GM19372 (cell line): ENCODE results near the gene WDR59.
"Not testable (repeated sequence)": the region's sequence is repeated elsewhere in the genome, so short reads cannot be mapped to it uniquely, and the experiment has no call there.

Experiments
- ATAC-seq: cut with Tn5 transposase; IDR thresholded peaks from one replicate; pipeline ENCODE4 v1.9.1; 2021; ENCODE audit warnings: mild to moderate bottlenecking, low read depth, moderate library complexity; ENCODE audit not compliant: unreplicated experiment

The WDR59 gene

GRCh38 chr16:74922150-74923138 lies 62.5 kb downstream of the WDR59 start:
- ATAC-seq = no peak

DNA sequence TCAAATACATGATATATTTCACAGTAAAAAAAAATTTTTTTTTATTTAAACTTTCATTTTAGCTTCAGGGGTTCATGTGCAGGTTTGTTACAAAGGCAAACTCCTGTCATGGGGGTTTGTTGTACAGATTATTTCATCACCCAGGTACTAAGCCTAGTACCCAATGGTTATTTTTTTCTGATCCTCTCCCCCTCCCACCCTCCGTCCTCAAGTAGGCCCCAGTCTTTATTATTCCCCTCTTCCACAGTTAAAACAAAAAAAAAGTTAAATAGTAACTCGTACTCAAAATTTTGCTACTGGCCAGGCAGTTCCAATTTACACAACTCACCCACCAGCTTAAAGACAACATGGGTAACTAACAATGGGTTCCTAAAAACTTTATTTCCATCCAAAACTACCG lies 63.9 kb downstream of the WDR59 start:
- no peak for ATAC-seq

- ATAC-seq = no peak
Observed at GRCh38 chr16:74909665-74910064, 75.3 kb downstream of the WDR59 start.

GRCh38 chr16:74908759-74909158 lies 76.2 kb downstream of the WDR59 start:
- not testable (repeated sequence) for ATAC-seq

DNA sequence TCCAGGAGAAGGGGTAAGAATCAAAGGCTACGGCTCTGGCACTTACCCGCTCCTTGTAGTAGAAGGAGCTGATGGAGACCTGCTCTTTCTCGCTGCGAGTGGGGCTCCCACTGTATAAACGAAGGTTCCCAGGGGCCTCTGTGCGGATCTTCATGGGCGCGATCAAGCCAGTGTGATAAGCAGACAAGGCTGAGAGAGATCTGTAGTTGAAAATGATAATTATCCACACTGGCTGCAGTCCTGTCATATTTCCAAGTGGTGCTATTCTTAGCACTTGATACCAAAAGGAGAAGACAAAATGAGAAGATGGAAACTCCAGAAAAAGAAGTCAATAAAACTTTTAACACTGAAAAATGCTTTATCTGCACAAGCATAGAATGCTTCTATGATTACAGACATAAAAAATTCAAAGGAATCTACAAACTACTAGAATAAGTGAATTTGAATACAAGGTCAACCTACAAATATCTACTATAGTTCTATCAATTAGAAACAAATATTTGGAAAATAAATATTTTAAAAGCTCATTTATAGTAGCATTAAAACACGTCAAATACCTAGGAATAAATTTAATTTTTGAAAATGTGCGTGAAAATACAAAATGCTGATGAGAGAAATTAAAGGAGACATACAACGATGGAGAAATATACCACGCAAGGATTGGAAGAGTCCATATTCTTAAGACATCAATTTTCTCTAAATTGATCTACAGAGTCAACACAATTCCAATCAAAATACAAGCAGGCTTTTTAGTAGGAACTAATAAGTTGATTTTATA lies 80.8 kb downstream of the WDR59 start:
- no peak for ATAC-seq

- ATAC-seq = no peak
Observed at GRCh38 chr16:74903120-74903519, 81.8 kb downstream of the WDR59 start.

DNA sequence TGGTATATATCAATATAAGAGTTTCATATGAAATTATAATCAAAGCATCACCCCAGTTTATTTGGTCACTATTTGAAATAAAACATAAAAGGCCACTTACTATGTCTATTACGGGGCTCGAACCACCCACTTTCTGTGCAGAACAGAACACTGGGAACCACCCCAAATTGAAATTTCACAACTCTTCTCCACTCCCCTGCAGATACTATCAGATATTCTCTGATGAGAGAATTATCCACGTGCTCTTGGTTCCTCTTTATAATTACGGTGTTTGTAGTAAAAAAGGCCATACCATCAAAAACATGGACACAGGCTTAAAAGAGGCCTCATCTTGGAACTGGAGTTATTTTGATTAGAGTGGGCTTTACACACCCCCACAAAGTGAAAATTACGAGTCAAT lies 82.8 kb downstream of the WDR59 start:
- ATAC-seq = no peak

- ATAC-seq = no peak
Observed at GRCh38 chr16:74901606-74902005, 83.3 kb downstream of the WDR59 start.

GRCh38 chr16:74899816-74900215 lies 85.1 kb downstream of the WDR59 start:
- no peak for ATAC-seq

DNA sequence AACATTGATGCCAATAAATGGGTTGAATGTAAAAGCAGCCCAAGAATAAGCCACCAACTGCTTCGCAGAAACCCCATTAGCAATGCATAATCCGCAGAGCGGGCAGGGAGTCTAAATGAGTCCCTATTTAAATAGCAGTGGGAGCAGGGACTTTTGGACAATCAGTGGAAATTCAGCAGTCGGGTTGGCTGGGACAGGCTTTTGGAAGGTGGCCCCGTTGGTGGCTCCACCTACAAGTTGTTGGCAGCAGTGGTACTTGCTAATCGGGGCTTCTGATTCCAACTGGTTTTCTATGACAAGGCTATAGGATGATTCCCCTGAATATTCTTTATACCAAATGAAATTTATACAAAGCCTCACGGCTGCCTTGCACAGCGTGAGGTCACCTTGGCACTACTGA lies 86.3 kb downstream of the WDR59 start:
- no peak for ATAC-seq

DNA sequence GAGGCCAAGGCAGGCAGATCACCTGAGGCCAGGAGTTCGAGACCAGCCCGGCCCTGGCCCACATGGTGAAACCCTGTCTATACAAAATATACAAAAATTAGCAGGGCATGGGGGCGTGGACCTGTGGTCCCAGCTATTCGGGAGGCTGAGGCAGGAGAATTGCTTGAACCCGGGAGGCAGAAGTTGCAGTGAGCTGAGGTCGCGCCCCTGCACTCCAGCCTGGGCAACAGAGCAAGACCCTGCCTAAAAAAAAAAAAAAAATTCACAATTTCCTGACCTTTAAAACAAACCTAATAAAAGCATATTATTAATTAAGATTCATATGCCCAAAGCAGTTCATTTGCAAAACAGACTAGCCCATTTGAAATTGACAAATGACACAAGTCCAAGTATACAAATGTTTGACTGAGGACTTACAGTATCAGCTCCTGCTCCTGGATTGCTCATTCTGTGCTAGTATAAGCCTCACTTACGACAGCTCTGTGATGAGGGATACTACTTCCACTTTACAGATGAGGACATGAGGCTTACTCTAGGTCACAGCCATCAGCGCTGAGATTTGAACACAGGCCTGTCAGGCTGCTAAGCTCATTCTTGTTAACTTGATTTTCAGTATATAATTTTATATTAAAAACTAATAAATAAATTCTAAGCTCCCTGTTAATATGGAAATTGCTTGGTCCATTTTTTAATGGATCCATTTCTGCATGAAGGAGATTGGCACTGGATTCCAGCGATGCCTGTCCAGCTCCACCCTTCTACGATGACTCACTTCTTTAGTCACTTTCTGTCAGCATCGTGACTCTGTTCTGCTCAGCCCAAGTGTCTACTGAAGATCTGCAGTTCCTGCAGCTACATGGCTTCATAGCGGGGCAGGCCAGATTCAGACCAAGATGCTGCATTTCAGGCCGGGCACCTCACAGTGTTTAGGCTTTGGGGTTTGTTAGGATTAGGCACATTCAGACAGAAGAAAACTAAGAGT lies 88.2 kb downstream of the WDR59 start:
- no peak for ATAC-seq

GRCh38 chr16:74893541-74893940 lies 91.4 kb downstream of the WDR59 start:
- ATAC-seq = no peak

DNA sequence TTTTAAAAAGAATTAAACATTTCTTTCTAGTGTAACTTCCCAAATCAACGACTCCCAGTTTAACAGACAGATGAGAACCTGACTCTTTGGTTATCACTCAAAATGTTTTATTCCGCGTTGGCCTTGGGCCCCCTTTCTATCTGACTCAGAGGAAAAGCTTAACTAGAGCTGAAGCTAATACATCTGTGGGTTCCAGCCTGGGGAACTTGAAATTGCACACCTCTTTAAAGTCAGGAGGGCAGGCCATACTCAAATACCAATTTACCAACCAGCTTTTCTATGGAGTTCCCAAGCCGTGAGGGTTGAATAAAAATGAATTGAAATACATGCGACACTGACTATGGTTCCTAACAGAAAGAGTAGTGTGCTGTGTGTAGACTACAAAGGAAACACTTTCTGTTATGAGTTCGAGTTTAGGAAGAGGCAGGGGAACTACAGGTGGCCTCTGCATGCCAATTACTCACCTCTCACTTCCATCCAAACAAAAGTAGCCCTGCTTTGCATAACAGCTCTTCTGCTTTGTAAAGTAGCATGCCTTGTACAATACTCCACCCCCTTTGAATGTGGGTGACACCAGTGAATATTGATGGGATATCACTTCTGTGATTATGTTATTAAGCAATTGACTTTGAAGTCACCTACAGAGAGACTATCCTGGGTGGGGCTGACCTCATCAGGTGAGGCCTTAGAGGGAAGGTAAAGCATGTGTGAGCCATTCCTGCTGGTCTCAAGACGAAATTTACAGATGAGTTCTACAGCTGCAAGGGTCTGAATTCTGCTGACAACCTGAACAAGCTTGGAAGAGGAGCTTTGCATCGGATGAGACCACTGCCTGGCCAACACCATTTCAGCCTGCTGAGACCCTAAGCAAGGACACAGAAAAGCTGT lies 92.1 kb downstream of the WDR59 start:
- ATAC-seq = peak; percentile 94

DNA sequence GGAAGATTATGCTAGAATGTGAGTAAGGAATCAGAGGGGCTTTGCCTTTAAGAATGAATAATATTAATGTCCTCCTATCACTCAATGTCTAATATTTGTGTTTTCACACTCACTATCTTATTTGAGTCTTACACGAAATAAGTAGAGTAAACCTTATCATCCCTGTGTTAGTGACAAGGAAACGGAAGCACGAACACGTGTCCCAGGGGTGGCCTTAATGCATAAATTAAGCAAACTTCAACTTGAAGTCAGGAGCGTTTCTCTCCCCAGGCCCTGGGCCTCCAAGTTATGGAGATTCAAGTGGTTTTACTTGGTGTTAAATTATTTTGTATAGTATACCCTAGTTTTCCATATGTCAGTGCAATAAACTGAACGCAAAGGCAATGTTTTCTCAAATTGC lies 96.0 kb downstream of the WDR59 start:
- ATAC-seq = no peak

GRCh38 chr16:74888232-74888862 lies 96.6 kb downstream of the WDR59 start:
- ATAC-seq = no peak

DNA sequence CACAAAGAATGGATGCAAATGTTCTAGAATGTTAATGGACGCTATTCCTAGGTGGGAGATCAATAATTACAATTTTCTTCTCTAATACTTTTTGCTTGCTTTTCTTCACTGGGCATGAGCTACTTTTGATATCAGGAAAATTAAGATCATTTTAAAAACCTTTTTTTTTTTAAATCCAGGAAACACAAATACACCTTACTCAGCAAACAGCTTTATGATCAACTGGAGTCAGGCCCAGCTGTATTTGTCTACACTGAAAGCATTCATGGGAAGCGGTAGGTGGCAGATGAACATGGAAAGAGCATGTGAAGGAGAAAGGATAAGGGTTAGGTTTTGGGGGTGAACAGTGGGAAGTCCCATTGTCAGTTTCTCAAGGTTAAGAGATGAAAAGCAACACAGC lies 97.8 kb downstream of the WDR59 start:
- no peak for ATAC-seq

DNA sequence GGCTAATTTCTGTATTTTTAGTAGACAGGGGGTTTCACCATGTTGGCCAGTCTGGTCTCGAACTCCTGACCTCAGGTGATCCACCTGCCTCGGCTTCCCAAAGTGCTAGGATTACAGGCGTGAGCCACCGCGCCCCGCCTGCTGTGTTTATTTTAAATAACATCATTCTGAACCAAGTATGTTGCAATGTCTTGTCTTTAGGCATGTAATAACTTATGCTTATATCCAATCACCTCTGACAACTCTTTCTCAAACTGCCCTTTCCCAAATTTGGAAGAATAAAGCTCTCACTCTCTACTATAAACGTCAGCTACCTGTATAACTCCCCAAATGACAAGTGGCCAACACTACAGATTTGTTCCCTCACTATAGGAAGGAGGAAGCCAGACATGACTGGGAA lies 107.2 kb downstream of the WDR59 start:
- no peak for ATAC-seq

DNA sequence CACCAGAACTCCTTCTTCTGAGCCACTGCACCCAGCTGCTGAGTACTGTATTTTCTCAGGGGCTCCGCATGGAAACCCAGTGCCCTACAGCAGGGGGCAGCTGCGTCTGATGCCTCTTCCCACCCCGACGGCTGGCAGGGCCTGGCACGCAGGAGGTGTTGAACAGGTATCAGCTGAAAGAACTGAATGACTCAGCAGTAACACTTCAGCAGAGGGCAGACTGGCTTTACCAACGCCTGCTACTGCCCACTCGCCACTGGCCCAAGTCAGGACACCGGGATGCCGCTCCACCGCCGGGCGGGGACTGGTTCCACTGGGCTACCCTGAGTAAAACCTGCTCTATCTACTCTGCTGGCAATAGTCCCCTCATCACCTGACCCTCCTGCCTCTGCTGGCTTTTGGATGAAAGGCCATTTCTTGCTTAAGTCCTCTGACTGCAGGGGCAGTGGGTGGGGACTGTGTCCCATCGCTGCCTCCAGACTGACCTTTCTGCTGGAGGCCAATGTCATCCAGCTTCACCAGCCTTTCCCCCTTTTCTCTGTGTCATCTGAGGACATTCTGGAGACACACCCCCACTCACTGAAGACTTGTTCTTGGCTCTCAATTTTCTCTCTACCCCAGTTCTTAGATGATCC lies 109.9 kb downstream of the WDR59 start:
- no peak for ATAC-seq
